AG04450 (cell line): ENCODE data around the gene CIAPIN1. TPM values are rescaled to one million over a fixed set of nuclear protein-coding genes. Genes with fewer than 3 reads are reported as not detected.

ENCODE experiments used
- CTCF ChIA-PET: fragments of 300-600, 350-600 bp; formaldehyde crosslinking; extraction: SDS; loops from one replicate; lab custom pipeline; 2022; ENCODE audit warnings: antibody characterized with exemption, inconsistent platforms; lab: Charles Lee
- POLR2A ChIA-PET: fragments of 350-600 bp; formaldehyde crosslinking; extraction: SDS; loops from one replicate; lab custom pipeline; 2021; ENCODE audit warnings: antibody characterized with exemption, inconsistent platforms; lab: Yijun Ruan, JAX
- DNase-seq: peaks from one replicate; pipeline ENCODE4 v3.0.0-alpha.2; 2011; ENCODE audit warnings: low read depth, low spot score
- H3K27ac ChIP-seq: one replicate; pipeline ENCODE4 v1.5.1; 2012; ENCODE audit warnings: low read depth, low read length, control low read depth
- H3K27me3 ChIP-seq: one replicate; pipeline ENCODE4 v1.6.0; 2012; ENCODE audit warnings: low read length; ENCODE audit not compliant: control insufficient read depth, insufficient read depth
- H3K4me3 ChIP-seq: 2 replicates; pipeline ENCODE4 v1.5.1; 2011; ENCODE audit warnings: mild to moderate bottlenecking, low read depth, low read length, control low read depth
- H3K9me3 ChIP-seq: 2 replicates; pipeline ENCODE4 v1.5.1; 2012; ENCODE audit warnings: low read length; ENCODE audit not compliant: control insufficient read depth, insufficient read depth
- polyA plus RNA-seq: library from polyadenylated mRNA; depleted of rRNA; stranded (reverse); fragments of >200 nt; gene quantifications from 2 replicates; pipeline ENCODE4 v1.2.3, GENCODE V29; 2011
- TF ChIP-seq, protein P1 (sequence below): IDR thresholded peaks from 2 replicates; pipeline ENCODE4 v1.5.1; 2011; ENCODE audit warnings: low read depth, low read length, control low read depth, inconsistent platforms

Gene CIAPIN1
- polyA plus RNA-seq, 1 experiment = 48.6 TPM

DNA sequence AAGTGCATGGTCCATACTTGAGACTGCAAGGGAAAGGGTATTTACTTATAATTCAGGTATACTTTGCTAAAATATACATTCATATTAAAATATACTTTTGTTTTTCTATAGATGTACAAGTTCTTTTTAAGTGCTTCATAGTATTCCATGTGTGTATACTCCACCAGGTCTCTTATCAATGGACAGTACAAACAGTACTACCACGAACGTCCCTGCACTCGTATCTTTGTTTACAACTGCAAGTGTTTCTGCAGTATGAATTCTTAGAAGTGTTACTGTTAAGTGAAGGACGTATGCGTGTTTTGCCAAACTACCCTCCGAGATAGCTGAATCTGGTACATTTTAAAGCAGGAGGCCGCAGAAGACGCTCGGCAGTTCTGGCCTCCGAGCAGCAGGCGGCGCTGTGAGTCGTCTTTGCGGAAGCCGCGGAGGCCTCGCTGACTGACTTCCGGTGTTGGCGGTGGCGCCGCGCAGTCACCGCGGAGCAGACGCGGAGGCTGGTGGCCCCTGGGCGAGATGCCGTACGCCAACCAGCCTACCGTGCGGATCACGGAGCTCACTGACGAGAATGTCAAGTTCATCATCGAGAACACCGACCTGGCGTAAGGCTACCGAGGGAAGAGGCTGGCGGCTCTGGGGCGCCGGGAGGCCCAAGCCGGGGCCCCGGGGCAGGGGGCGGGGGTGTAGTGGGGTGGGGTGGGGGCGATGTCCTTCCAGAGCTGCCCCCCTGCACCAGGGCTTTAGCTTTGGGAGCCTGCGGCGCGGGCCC is 15.2 kb upstream of the CIAPIN1 start, which contains the start of gene POLR2C:
Gene POLR2C, plus strand, starts transcription at position 471 of the 769 bp plus-strand sequence. Its CDS starts 46 bp downstream, at position 517.
- Histone ChIP-seq H3K27ac (peak within 1 kb of the TSS; percentile 31), H3K4me3 (peak within 1 kb of the TSS; percentile 89), H3K9me3 (no peaks in the 10 kb centered on the region), H3K27me3 (no peaks in the 10 kb centered on the region)
- CTCF ChIA-PET = interaction anchor here (0.6 to 3.3 kb wide), 36 partner anchors 8 to 280 kb away, joined by 3 to 16 read pairs (median 4); partner anchors contain the start of genes CIAPIN1, COQ9 and DOK4
- TF ChIP-seq, protein P1, sequence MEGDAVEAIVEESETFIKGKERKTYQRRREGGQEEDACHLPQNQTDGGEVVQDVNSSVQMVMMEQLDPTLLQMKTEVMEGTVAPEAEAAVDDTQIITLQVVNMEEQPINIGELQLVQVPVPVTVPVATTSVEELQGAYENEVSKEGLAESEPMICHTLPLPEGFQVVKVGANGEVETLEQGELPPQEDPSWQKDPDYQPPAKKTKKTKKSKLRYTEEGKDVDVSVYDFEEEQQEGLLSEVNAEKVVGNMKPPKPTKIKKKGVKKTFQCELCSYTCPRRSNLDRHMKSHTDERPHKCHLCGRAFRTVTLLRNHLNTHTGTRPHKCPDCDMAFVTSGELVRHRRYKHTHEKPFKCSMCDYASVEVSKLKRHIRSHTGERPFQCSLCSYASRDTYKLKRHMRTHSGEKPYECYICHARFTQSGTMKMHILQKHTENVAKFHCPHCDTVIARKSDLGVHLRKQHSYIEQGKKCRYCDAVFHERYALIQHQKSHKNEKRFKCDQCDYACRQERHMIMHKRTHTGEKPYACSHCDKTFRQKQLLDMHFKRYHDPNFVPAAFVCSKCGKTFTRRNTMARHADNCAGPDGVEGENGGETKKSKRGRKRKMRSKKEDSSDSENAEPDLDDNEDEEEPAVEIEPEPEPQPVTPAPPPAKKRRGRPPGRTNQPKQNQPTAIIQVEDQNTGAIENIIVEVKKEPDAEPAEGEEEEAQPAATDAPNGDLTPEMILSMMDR = peak; percentile 84
- DNase-seq = peak; percentile 51
- POLR2A ChIA-PET = interaction anchor here (0.8 to 1.8 kb wide), 3 partner anchors 9 to 57 kb away, joined by 3 to 15 read pairs (median 3); partner anchors contain the start of genes CIAPIN1 and COQ9

DNA sequence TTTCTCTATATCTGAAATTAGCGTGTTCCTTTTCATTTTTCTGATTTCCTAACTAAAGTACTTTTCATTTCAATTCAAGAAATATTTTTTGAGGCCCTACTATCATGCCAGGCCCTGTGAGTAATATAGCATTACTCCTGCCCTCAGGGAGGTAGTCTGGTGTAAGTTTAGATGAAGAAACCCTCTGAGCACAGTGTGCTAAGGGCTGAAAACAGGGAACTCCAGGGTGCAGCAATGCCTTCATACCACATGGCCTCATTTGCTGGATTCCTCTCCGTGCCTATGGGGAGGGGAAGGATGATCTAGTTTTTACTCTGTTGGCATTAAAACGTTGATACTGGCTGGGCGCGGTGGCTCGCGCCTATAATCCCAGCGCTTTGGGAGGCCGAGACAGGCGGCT is 4.8 kb upstream of the CIAPIN1 start:
- POLR2A ChIA-PET = no interaction called here
- H3K27me3 ChIP-seq = no peaks in the 10 kb centered on the region
- no peak for DNase-seq
- CTCF ChIA-PET = interaction anchor here (0.9 to 1.1 kb wide), 2 partner anchors 10 to 33 kb away, joined by 3 to 16 read pairs; partner anchors contain the start of gene POLR2C
- TF ChIP-seq, protein P1 = no peak
- no peak overlapping the region for H3K27ac ChIP-seq
- no peaks in the 10 kb centered on the region; the same call in 1 of the 2 replicates for H3K9me3 ChIP-seq
- no peak overlapping the region for H3K4me3 ChIP-seq

- Histone ChIP-seq H3K4me3 (peak overlapping the region; percentile 92), H3K9me3 (no peaks in the 10 kb centered on the region; the same call in 1 of the 2 replicates), H3K27ac (peak overlapping the region; percentile 65), H3K27me3 (no peaks in the 10 kb centered on the region)
- CTCF ChIA-PET = interaction anchor here (1.2 to 1.3 kb wide), 4 partner anchors 16 to 74 kb away, joined by 4 to 13 read pairs (median 4); partner anchors contain the start of gene POLR2C
- POLR2A ChIA-PET = interaction anchor here (1.0 to 2.2 kb wide), 8 partner anchors 11 to 289 kb away, joined by 3 to 15 read pairs (median 4); partner anchors contain the start of genes KATNB1, POLR2C, PSME3IP1 and RSPRY1
- TF ChIP-seq, protein P1 = no peak
- no peak for DNase-seq
Measured at GRCh38 chr16:57446531-57447185, 527 bp downstream of the CIAPIN1 start.

GRCh38 chr16:57445510-57445909 is 1.7 kb downstream of the CIAPIN1 start:
- Histone ChIP-seq H3K4me3 (no peak overlapping the region), H3K27ac (no peak overlapping the region), H3K9me3 (peaks cover 2% of the 10 kb centered on the region), H3K27me3 (no peaks in the 10 kb centered on the region)
- TF ChIP-seq, protein P1 = no peak
- CTCF ChIA-PET = interaction anchor here (1.1 kb wide), 2 partner anchors 17 to 74 kb away, joined by 3 to 9 read pairs; partner anchors contain the start of gene POLR2C
- POLR2A ChIA-PET = no interaction called here
- no peak for DNase-seq
